ENCODE results near the gene FA2H. TPM values are rescaled to one million over a fixed set of nuclear protein-coding genes. Genes with fewer than 3 reads are reported as not detected.

FA2H gene
- total and polyA plus RNA-seq, 7 donors = 0.71 to 31.0 (median 6.0) TPM; not detected in 2

DNA sequence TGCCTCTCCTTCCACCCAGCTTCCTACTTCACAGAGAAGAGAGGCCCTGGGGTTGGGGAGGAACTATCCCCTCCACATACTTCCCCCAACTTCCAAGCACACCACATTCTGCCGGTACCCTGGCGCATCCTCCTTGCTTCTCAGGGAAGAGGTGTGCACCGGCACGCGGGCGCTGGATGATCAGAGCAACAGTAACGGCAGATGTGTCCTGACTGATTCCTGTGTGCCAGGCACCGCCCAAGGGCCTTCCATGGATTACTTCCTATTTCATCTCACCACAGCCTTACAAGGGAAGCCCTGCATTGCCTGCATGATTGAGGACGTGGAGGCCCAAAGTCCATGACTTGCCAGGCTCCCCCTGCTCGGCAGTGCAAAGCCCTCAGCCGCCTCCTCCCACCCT lies 52.9 kb downstream of the FA2H start:
- 84 to 91% methylated on average over 11 of the region's 11 CpGs for WGBS, 2 donors
- Histone ChIP-seq H3K4me3 (no peak overlapping the region), H3K4me1 (peaks cover 0 to 12% (median 4%) of the 10 kb centered on the region in 4 donors), H3K27me3 (no peaks in the 10 kb centered on the region), H3K9me3 (peaks cover 0 to under 1% (median 0%) of the 10 kb centered on the region in 4 donors), H3K36me3 (no peaks in the 10 kb centered on the region), H3K27ac (no peak overlapping the region)
- intact Hi-C loops (cut with DNase I) = no loop called here
- DNase-seq = no peak
- no peak for TF ChIP-seq POLR2AphosphoS5 (IDR thresholded peaks at IDR 0.05)
- TF ChIP-seq EP300 (IDR thresholded peaks at IDR 0.05) = no peak
- TF ChIP-seq POLR2A (IDR thresholded peaks at IDR 0.05) = no peak
- TF ChIP-seq, protein P1, sequence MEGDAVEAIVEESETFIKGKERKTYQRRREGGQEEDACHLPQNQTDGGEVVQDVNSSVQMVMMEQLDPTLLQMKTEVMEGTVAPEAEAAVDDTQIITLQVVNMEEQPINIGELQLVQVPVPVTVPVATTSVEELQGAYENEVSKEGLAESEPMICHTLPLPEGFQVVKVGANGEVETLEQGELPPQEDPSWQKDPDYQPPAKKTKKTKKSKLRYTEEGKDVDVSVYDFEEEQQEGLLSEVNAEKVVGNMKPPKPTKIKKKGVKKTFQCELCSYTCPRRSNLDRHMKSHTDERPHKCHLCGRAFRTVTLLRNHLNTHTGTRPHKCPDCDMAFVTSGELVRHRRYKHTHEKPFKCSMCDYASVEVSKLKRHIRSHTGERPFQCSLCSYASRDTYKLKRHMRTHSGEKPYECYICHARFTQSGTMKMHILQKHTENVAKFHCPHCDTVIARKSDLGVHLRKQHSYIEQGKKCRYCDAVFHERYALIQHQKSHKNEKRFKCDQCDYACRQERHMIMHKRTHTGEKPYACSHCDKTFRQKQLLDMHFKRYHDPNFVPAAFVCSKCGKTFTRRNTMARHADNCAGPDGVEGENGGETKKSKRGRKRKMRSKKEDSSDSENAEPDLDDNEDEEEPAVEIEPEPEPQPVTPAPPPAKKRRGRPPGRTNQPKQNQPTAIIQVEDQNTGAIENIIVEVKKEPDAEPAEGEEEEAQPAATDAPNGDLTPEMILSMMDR (IDR thresholded peaks at IDR 0.05) = no peak

DNA sequence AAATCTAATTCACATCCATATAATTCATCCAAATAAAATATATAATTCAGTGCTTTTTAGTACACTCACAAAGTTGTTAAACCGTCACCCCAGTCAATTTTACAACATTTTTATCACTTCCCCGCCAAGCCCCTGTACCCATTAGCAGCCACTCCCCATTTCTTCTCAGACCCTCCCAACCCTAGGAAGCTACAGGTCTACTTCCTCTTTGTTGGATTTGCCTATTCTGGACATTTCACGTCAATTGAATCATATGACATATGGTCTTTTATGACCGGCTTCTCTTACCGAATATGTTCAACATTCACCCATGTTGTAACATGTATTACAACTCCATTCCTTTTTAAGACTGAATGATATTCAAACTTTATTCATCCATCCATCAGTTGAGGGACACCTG lies 54.0 kb downstream of the FA2H start:
- TF ChIP-seq POLR2AphosphoS5 (IDR thresholded peaks at IDR 0.05) (no peak), EP300 (IDR thresholded peaks at IDR 0.05) (no peak), POLR2A (IDR thresholded peaks at IDR 0.05) (no peak)
- TF ChIP-seq, protein P1 (IDR thresholded peaks at IDR 0.05) = no peak
- Histone ChIP-seq H3K4me3 (no peak overlapping the region), H3K36me3 (no peaks in the 10 kb centered on the region), H3K4me1 (peaks cover 0 to 12% (median 4%) of the 10 kb centered on the region in 4 donors), H3K27ac (no peak overlapping the region), H3K9me3 (no peaks in the 10 kb centered on the region), H3K27me3 (no peaks in the 10 kb centered on the region)
- WGBS, 2 donors = 19 to 62% methylated on average over 5 of the region's 5 CpGs
- DNase-seq = no peak
- intact Hi-C loops (cut with DNase I) = no loop called here

DNA sequence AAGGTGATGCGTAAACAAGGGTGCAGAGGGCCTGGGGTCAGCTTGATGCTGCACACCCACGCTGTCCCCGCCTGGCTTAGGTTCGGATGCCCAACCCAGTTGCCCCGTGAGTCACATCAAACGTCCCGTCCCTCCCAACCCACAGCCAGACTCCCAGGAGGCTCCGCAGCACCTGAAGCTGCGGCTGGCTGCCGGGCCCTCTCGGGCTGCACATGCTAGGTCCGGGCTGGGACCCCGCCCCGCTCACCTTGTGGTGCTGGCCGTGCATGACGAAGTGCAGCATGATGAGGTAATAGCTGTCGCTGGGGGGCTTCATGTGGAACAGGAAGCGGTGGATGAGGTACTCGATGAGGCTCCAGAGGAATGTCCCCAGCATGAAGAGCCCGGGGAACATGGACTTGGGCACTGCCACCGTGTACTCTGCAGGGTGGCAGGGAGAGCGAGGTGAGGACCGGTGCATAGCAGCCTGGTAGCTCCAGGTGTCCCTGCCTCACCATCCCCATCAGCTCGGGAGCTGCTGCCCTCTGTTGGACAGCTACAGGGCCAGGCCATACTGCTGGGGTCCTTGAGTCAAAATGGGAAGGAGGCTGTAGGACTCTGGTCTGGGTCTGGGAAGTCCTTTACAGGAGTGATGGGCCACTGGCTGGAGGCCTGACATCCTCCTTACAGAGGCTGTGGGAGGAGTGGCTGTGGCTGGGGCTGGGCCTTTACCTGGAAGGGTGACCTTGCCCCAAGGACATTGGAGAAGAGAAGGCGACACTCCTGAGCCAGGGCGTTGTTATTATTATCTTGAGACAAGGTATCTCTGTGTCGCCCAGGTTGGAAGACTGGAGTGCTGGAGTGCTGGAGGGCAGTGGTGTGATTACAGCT lies 55.6 kb downstream of the FA2H start:
- Histone ChIP-seq H3K9me3 (no peaks in the 10 kb centered on the region), H3K27ac (no peak overlapping the region), H3K27me3 (no peaks in the 10 kb centered on the region), H3K36me3 (no peaks in the 10 kb centered on the region), H3K4me3 (no peak overlapping the region), H3K4me1 (no peaks in the 10 kb centered on the region)
- DNase-seq = no peak
- WGBS, 2 donors = 94% methylated on average over 27 of the region's 27 CpGs
- intact Hi-C loops (cut with DNase I) = no loop called here
- TF ChIP-seq POLR2A (IDR thresholded peaks at IDR 0.05) (no peak), POLR2AphosphoS5 (IDR thresholded peaks at IDR 0.05) (no peak), EP300 (IDR thresholded peaks at IDR 0.05) (no peak)
- TF ChIP-seq, protein P1 (IDR thresholded peaks at IDR 0.05) = no peak

DNA sequence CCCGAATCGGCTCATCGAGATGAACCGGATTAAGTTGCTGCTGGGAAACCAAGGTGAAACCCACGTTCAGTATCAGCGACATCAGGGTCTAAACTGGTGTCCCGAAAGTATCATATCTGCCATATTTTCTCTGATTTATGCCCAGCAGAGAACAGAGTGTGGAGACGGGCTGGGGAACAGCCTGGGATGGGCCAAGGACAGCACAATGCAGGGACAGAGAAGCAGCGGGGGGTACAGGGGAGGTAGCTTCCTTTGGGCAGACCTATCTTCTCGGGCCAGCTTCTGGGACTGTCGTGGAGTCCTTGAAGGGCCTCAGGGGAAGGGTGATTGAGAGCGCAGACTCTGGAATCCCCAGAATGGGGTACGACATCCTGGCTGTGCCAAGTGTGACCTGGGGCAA lies 56.5 kb downstream of the FA2H start:
- Histone ChIP-seq H3K9me3 (no peaks in the 10 kb centered on the region), H3K27me3 (no peaks in the 10 kb centered on the region), H3K27ac (no peak overlapping the region), H3K4me3 (no peak overlapping the region), H3K36me3 (no peaks in the 10 kb centered on the region), H3K4me1 (no peaks in the 10 kb centered on the region)
- DNase-seq = no peak
- 93 to 95% methylated on average over 13 of the region's 13 CpGs for WGBS, 2 donors
- TF ChIP-seq POLR2AphosphoS5 (IDR thresholded peaks at IDR 0.05) (no peak), POLR2A (IDR thresholded peaks at IDR 0.05) (no peak), EP300 (IDR thresholded peaks at IDR 0.05) (no peak)
- TF ChIP-seq, protein P1 (IDR thresholded peaks at IDR 0.05) = no peak
- intact Hi-C loops (cut with DNase I) = no loop called here

All from sigmoid colon (tissue), 7 donors.